ENCODE results near the gene ATXN7L3. TPM values are rescaled to one million over a fixed set of nuclear protein-coding genes. Genes with fewer than 3 reads are reported as not detected.

ATXN7L3 gene
- total and polyA plus RNA-seq, 4 donors = 30.1 to 70.6 (median 50.5) TPM

DNA sequence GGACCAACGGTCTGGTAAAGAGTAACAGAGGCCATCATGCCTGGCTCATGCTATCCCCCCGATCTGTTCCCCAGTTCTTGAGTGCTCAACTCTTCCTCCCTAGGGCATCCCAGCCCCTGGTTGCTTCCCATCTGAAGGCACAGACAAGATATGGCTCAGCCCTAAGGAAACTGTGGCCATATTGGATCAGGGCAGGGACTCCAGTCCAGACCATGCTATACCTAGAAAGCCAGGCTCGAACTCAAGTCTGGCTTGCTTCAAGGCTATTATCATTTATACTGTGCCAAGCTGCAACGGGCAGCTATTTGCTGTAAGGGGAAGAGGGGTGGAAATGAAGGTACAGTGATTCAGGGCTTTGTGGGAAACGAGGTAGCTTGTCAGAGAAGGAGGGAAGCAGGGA is 17.0 kb upstream of the ATXN7L3 start:
- Histone ChIP-seq H3K9ac (ENCODE audit: insufficient read depth in 1 of 2, low read length in 2 of 2) (no peak overlapping the region), H3K27me3 (ENCODE audit: control insufficient read depth in 3 of 3, insufficient read depth in 3 of 3, low read length in 2 of 3) (no peaks in the 10 kb centered on the region), H3K9me3 (ENCODE audit: control insufficient read depth in 4 of 4, insufficient read depth in 3 of 4, low read length in 3 of 4) (no peaks in the 10 kb centered on the region), H3K4me1 (ENCODE audit: control insufficient read depth in 5 of 5, insufficient read depth in 5 of 5, low read length in 5 of 5) (peaks cover 3 to 16% (median 7%) of the 10 kb centered on the region in 5 donors), H3K27ac (ENCODE audit: low read depth in 1 of 2, low read length in 1 of 2) (no peak overlapping the region), H3K36me3 (ENCODE audit: control insufficient read depth in 4 of 4, insufficient read depth in 4 of 4, low read length in 4 of 4) (peaks cover 6 to 40% (median 35%) of the 10 kb centered on the region in 4 donors), H3K4me3 (no peak overlapping the region)
- 66% methylated on average over 5 of the region's 5 CpGs for WGBS, 2 donors
- DNase-seq = no peak
- TF ChIP-seq, protein P1, sequence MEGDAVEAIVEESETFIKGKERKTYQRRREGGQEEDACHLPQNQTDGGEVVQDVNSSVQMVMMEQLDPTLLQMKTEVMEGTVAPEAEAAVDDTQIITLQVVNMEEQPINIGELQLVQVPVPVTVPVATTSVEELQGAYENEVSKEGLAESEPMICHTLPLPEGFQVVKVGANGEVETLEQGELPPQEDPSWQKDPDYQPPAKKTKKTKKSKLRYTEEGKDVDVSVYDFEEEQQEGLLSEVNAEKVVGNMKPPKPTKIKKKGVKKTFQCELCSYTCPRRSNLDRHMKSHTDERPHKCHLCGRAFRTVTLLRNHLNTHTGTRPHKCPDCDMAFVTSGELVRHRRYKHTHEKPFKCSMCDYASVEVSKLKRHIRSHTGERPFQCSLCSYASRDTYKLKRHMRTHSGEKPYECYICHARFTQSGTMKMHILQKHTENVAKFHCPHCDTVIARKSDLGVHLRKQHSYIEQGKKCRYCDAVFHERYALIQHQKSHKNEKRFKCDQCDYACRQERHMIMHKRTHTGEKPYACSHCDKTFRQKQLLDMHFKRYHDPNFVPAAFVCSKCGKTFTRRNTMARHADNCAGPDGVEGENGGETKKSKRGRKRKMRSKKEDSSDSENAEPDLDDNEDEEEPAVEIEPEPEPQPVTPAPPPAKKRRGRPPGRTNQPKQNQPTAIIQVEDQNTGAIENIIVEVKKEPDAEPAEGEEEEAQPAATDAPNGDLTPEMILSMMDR (IDR thresholded peaks at IDR 0.05; ENCODE audit: control extremely low read depth, extremely low read depth) = no peak
- no peak for ATAC-seq (ENCODE audit: insufficient read depth, low FRiP score)

DNA sequence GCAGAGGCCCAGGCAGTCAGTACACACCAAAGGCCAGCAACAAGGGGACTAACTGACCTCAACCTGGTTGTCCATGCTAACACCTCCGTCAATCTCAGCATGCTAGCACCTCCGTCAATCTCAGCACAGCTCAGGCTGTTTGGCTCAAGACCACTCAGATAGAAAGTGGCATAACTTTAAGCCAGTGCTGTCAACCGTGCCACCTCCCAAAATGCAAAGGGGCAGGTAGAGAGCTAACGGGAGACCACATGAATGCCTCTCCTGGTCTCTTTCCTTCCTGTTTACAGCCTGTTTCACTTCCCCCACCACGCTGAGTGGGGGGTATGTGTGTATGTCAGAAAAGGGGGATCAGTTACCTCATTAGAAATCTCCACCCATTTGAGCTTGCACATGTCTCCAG is 16.5 kb upstream of the ATXN7L3 start:
- Histone ChIP-seq H3K9ac (ENCODE audit: insufficient read depth in 1 of 2, low read length in 2 of 2) (no peak overlapping the region), H3K27ac (ENCODE audit: low read depth in 1 of 2, low read length in 1 of 2) (no peak overlapping the region), H3K4me1 (ENCODE audit: control insufficient read depth in 5 of 5, insufficient read depth in 5 of 5, low read length in 5 of 5) (peaks cover 3 to 17% (median 7%) of the 10 kb centered on the region in 5 donors), H3K27me3 (ENCODE audit: control insufficient read depth in 3 of 3, insufficient read depth in 3 of 3, low read length in 2 of 3) (no peaks in the 10 kb centered on the region), H3K9me3 (ENCODE audit: control insufficient read depth in 4 of 4, insufficient read depth in 3 of 4, low read length in 3 of 4) (no peaks in the 10 kb centered on the region), H3K36me3 (ENCODE audit: control insufficient read depth in 4 of 4, insufficient read depth in 4 of 4, low read length in 4 of 4) (peaks cover 6 to 45% (median 40%) of the 10 kb centered on the region in 4 donors), H3K4me3 (no peak overlapping the region)
- TF ChIP-seq, protein P1 (IDR thresholded peaks at IDR 0.05; ENCODE audit: control extremely low read depth, extremely low read depth) = no peak
- DNase-seq (no peak), ATAC-seq (ENCODE audit: insufficient read depth, low FRiP score) (no peak)
- 55 to 63% methylated on average over 5 of the region's 5 CpGs for WGBS, 2 donors

DNA sequence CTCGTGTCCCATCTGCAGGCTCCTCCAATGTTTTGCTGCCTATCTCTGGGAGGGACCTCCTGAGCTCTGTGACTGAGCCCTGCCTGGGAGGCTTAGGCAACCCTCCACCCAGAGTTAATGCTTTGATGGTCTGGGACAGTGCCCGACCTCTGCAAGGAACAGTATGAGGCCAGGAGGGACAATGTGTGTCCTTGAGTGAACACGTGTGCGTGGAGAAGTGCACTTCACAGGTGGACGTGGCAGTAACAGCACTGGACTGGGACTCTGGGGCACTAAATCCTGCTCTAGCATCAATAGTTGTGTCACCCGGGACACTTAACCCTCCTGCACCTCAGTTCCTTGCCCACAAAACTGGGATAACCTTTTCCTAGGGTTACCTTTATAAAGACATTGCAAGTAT is 15.2 kb upstream of the ATXN7L3 start:
- H3K9ac ChIP-seq (ENCODE audit: insufficient read depth in 1 of 2, low read length in 2 of 2) = no peak overlapping the region
- peaks cover 6 to 53% (median 44%) of the 10 kb centered on the region in 4 donors for H3K36me3 ChIP-seq (ENCODE audit: control insufficient read depth in 4 of 4, insufficient read depth in 4 of 4, low read length in 4 of 4)
- H3K4me3 ChIP-seq = no peak overlapping the region
- 90 to 95% methylated on average over 6 of the region's 6 CpGs for WGBS, 2 donors
- no peaks in the 10 kb centered on the region for H3K27me3 ChIP-seq (ENCODE audit: control insufficient read depth in 3 of 3, insufficient read depth in 3 of 3, low read length in 2 of 3)
- H3K9me3 ChIP-seq (ENCODE audit: control insufficient read depth in 4 of 4, insufficient read depth in 3 of 4, low read length in 3 of 4) = no peaks in the 10 kb centered on the region
- H3K27ac ChIP-seq (ENCODE audit: low read depth in 1 of 2, low read length in 1 of 2) = peak overlapping the region in 1 of 2 donors; percentile 18
- peaks cover 5 to 22% (median 7%) of the 10 kb centered on the region in 5 donors for H3K4me1 ChIP-seq (ENCODE audit: control insufficient read depth in 5 of 5, insufficient read depth in 5 of 5, low read length in 5 of 5)
- TF ChIP-seq, protein P1 (IDR thresholded peaks at IDR 0.05; ENCODE audit: control extremely low read depth, extremely low read depth) = no peak
- DNase-seq (no peak), ATAC-seq (ENCODE audit: insufficient read depth, low FRiP score) (no peak)

GRCh38 chr17:44214230-44214494 is 14.5 kb upstream of the ATXN7L3 start:
- WGBS, 2 donors = 100% methylated on average over 1 of the region's 1 CpG
- Histone ChIP-seq H3K4me3 (no peak overlapping the region), H3K4me1 (ENCODE audit: control insufficient read depth in 5 of 5, insufficient read depth in 5 of 5, low read length in 5 of 5) (peaks cover 5 to 22% (median 7%) of the 10 kb centered on the region in 5 donors), H3K27me3 (ENCODE audit: control insufficient read depth in 3 of 3, insufficient read depth in 3 of 3, low read length in 2 of 3) (no peaks in the 10 kb centered on the region), H3K36me3 (ENCODE audit: control insufficient read depth in 4 of 4, insufficient read depth in 4 of 4, low read length in 4 of 4) (peaks cover 8 to 60% (median 50%) of the 10 kb centered on the region in 4 donors), H3K27ac (ENCODE audit: low read depth in 1 of 2, low read length in 1 of 2) (no peak overlapping the region), H3K9ac (ENCODE audit: insufficient read depth in 1 of 2, low read length in 2 of 2) (no peak overlapping the region), H3K9me3 (ENCODE audit: control insufficient read depth in 4 of 4, insufficient read depth in 3 of 4, low read length in 3 of 4) (no peaks in the 10 kb centered on the region)
- ATAC-seq (ENCODE audit: insufficient read depth, low FRiP score) (no peak), DNase-seq (no peak)
- TF ChIP-seq, protein P1 (IDR thresholded peaks at IDR 0.05; ENCODE audit: control extremely low read depth, extremely low read depth) = no peak

Data from lung (tissue), 12 donors.